ENCODE data around the gene PCARE.
"Not testable (repeated sequence)": the region's sequence is repeated elsewhere in the genome, so short reads cannot be mapped to it uniquely, and the experiment has no call there.

PCARE gene

DNA sequence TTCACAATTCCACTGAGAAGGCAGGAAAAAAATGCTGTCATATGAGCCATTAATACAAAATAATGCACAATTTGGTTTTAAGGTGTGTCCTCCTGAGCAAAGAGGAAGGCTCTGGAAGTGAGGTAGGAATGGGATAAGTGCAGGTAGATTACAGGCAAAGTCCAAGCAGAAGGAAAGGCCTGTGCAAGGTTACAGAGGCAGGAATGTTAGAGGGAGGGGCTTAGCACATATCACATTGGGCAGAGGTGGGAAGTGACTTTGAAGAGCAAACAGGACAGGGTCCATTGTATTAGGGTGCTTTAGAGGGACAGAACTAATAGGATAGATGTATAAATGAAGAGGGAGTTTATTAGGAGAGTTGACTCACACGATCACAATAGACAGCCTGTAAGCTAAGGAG, 26.2 kb upstream of the PCARE start:
- in situ Hi-C loops (cut with MboI; ENCODE audit: low sequenced_read_pairs, unreplicated experiment) = no loop called here
- no peak for DNase-seq (ENCODE audit: low spot score)
- TF ChIP-seq, protein P1, sequence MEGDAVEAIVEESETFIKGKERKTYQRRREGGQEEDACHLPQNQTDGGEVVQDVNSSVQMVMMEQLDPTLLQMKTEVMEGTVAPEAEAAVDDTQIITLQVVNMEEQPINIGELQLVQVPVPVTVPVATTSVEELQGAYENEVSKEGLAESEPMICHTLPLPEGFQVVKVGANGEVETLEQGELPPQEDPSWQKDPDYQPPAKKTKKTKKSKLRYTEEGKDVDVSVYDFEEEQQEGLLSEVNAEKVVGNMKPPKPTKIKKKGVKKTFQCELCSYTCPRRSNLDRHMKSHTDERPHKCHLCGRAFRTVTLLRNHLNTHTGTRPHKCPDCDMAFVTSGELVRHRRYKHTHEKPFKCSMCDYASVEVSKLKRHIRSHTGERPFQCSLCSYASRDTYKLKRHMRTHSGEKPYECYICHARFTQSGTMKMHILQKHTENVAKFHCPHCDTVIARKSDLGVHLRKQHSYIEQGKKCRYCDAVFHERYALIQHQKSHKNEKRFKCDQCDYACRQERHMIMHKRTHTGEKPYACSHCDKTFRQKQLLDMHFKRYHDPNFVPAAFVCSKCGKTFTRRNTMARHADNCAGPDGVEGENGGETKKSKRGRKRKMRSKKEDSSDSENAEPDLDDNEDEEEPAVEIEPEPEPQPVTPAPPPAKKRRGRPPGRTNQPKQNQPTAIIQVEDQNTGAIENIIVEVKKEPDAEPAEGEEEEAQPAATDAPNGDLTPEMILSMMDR (IDR thresholded peaks at IDR 0.05; ENCODE audit: borderline replicate concordance, control extremely low read depth, extremely low read depth, insufficient read depth, missing control alignments) = no peak

DNA sequence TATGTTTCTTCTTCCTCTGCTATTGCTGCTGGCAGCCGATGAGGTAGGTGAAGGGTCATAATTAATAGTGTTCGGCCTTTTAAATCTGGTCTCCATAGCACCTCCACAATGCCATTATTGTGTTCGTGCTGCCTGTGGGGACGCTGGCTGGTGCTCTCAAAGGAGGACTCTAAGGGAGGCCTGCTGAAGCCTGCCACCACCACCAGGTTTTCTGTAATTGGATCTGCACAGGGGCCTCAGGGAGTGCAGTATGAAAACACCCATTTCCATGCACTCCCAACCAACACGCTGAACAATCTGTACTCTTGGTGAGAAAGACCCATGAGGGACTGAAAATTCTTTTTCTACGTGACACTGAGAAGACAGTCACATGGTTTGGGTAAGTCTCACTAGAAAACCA, 23.2 kb upstream of the PCARE start:
- no peak for DNase-seq (ENCODE audit: low spot score)
- in situ Hi-C loops (cut with MboI; ENCODE audit: low sequenced_read_pairs, unreplicated experiment) = no loop called here
- TF ChIP-seq, protein P1 (IDR thresholded peaks at IDR 0.05; ENCODE audit: borderline replicate concordance, control extremely low read depth, extremely low read depth, insufficient read depth, missing control alignments) = no peak

DNA sequence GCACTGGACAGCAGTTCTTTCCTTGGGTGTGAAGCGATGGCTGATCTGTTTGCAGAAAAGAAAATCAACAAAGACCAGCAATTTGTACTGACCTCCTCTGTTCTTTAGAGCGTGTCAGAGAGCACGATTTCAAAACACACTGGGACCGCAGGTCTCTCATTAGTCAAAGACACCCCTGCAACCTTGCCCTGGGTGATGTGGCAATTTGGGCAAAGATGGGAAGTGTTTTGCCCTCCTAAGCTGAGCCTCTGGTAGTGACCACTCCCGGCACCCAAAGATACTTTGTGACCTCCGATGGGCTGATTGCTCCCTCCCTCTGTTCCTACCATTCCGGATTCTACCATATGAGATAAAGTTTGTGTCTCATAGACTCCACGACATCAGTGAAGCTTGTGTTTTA, 22.6 kb upstream of the PCARE start:
- TF ChIP-seq, protein P1 (IDR thresholded peaks at IDR 0.05; ENCODE audit: borderline replicate concordance, control extremely low read depth, extremely low read depth, insufficient read depth, missing control alignments) = no peak
- in situ Hi-C loops (cut with MboI; ENCODE audit: low sequenced_read_pairs, unreplicated experiment) = no loop called here
- no peak for DNase-seq (ENCODE audit: low spot score)

DNA sequence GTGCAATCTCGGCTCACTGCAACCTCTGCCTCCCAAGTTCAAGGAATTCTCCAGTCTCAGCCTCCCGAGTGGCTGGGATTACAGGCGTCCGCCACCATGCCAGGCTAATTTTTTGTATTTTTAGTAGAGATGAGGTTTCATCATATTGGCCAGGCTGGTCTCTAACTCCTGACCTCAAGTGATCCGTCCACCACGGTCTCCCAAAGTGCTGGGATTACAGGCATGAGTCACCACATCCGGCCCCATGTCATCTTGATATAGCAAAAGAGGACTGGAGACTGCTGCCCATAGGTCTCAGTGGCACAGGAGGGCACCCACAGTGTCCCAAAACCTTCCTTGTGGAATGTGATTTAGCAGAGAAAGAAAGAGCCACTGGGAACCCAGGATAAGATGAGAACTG, 16.0 kb upstream of the PCARE start:
- DNase-seq (ENCODE audit: low spot score); in situ Hi-C loops (cut with MboI; ENCODE audit: low sequenced_read_pairs, unreplicated experiment): not testable (repeated sequence)

DNA sequence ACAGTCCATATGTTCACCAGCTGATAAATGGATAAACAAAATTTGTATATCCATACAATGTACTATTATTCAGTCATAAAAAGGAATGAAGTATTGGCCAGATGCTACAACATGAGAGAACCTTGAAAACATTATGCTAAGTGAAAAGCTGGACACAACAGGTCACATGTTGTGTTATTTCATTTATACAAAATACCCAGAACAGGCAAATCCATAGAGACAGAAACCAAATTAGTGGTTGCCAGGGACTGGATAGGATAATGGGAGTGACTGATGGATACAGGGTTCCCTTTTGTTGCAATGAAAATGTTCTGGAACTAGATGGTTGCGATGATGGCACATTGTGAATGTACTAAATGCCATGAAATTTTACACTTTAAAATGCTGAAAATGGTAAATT, 10.2 kb upstream of the PCARE start:
- DNase-seq (ENCODE audit: low spot score) = no peak
- TF ChIP-seq, protein P1 (IDR thresholded peaks at IDR 0.05; ENCODE audit: borderline replicate concordance, control extremely low read depth, extremely low read depth, insufficient read depth, missing control alignments) = no peak
- in situ Hi-C loops (cut with MboI; ENCODE audit: low sequenced_read_pairs, unreplicated experiment) = no loop called here

DNA sequence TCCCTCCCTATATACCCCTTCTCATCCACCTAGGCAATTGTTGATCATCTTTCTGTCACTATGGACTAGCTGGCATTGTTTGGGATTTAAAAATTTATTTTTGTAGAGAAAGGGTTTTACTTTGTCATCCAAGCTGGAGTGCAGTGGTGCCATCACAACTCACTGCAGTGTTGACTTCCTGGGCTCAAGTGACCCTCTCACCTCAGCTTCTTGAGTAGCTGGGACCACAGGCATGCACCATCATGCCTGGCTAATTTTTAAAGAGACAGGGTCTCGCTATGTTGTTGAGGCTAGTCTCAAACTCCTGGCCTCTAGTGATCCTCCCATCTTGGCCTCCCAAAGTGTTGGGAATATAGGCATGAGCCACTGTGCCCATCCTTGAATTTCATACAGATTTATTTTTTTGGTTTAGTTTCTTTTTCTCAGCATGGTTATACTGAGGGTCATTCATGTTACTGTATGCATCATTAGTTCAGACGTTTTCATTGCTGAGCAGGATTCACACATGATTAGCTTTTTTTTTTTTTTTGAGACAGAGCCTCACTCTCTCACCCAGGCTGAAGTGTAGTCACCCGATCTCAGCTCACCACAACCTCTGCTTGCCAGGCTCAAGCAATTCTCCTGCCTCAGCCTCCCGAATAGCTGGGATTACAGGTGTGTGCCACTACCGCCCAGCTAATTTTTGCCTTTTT, 8.6 kb upstream of the PCARE start:
- in situ Hi-C loops (cut with MboI; ENCODE audit: low sequenced_read_pairs, unreplicated experiment) = no loop called here
- no peak for DNase-seq (ENCODE audit: low spot score)
- TF ChIP-seq, protein P1 (IDR thresholded peaks at IDR 0.05; ENCODE audit: borderline replicate concordance, control extremely low read depth, extremely low read depth, insufficient read depth, missing control alignments) = no peak

DNA sequence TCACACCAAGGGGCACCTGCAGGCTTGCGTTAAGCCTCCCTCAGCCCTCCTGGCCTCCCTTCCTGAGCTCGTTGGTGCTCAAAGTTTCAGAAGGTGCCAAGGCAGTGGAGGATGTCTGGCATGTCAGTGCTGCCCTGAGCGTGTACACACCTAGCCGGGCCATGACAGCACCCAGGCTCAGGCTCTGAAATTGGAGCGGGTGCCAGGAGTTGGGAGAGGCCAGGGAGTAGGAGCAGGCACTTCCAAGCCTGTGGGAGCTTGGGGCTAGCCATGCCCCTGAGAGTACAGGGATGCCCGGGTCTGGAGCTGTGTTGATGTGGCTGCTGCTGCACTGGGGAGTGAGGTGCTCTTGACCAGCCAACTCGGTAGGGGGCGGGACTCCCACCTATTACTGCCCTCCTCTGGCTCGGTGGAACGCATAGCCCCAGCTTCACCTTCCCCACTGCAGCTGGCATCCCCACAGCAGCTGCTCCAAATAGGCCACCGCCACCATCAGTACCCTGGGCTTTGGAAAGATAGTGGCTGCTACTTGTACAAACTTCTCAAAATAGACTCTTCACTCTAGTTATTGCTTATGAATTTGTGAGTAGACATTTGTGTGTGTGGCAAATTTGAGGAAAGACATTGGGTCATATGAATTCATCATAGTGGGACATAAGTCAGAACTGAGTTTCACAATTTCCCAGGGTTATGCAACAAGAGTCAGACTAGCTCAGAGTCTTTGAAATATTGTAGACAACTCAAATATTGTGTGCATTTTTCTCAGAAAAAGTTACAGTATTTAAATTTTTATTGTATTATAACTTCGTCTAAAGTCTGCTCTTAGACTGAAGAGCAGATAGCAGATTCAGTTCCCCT, 6.8 kb upstream of the PCARE start:
- DNase-seq (ENCODE audit: low spot score) = no peak
- TF ChIP-seq, protein P1 (IDR thresholded peaks at IDR 0.05; ENCODE audit: borderline replicate concordance, control extremely low read depth, extremely low read depth, insufficient read depth, missing control alignments) = no peak
- in situ Hi-C loops (cut with MboI; ENCODE audit: low sequenced_read_pairs, unreplicated experiment) = no loop called here

All from GM13976 (cell line).